Mucosa of rectum (tissue), 2 donors: ENCODE results near the gene PNLIPRP2.

Experiments used
- H3K27ac ChIP-seq, 2 donors: one replicate each; pipeline ENCODE4 v1.7.0; 2013; ENCODE audit warnings: inconsistent platforms in 2 of 2, low read depth in 2 of 2, low read length in 2 of 2
- H3K27me3 ChIP-seq, 2 donors: one replicate each; pipeline ENCODE4 v1.7.0; 2013; ENCODE audit warnings: low read length in 2 of 2; ENCODE audit not compliant: control insufficient read depth in 2 of 2, insufficient read depth in 2 of 2
- H3K36me3 ChIP-seq, 2 donors: one replicate each; pipeline ENCODE4 v1.7.0; 2013; ENCODE audit warnings: low read length in 2 of 2; ENCODE audit not compliant: control insufficient read depth in 2 of 2, insufficient read depth in 2 of 2
- H3K4me1 ChIP-seq, 2 donors: one replicate each; pipeline ENCODE4 v1.7.0; 2013; ENCODE audit warnings: low read length in 2 of 2, mild to moderate bottlenecking in 1 of 2; ENCODE audit not compliant: control insufficient read depth in 2 of 2, insufficient read depth in 2 of 2
- H3K4me3 ChIP-seq, 2 donors: one replicate each; pipeline ENCODE4 v1.7.0; 2013; ENCODE audit warnings: low read length in 2 of 2
- H3K9ac ChIP-seq, 2 donors: one replicate each; pipeline ENCODE4 v1.7.0; 2013; ENCODE audit warnings: low read length in 2 of 2, low read depth in 1 of 2, mild to moderate bottlenecking in 1 of 2
- H3K9me3 ChIP-seq, 2 donors: one replicate each; pipeline ENCODE4 v1.7.0; 2013; ENCODE audit warnings: low read length in 2 of 2; ENCODE audit not compliant: control insufficient read depth in 2 of 2
- donor health status: healthy.
- donor health status: Normal muscosa, but diverticular disease.

The PNLIPRP2 gene

DNA sequence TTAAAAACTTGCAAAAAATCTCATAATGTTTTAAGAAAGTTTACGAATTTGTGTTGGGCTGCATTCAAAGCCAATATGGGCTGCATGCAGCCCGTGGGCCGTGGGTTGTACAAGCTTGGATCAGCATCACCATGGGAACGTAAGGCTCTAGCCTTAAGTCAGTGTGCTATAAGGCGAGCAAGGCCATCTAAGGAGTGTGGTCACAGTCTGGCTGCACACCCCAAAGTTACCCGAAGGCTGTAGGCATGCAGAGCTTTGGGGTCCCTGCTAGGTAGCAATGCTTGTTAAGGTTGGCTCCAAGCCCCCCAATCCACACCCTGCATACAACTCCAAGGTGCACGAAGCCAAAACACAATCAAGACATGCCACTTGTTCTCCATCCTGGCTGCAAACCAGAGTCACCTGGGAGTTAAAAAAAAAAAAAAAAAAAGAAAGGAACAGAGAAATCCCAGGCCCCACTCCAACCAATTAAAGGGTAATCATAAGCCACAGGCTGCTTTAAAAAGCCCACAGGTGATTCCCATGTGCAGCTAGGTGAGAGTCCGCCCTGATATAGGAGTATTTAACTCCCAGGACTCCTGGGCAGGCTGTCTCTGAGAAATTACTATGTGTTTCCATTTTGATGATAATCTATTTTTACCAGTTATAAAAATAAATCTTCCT is 8.5 kb upstream of the PNLIPRP2 start:
- Histone ChIP-seq H3K27me3 (no peaks in the 10 kb centered on the region), H3K36me3 (no peaks in the 10 kb centered on the region), H3K4me3 (no peak overlapping the region), H3K4me1 (peaks cover 0 to 4% of the 10 kb centered on the region in 2 donors), H3K9me3 (no peaks in the 10 kb centered on the region), H3K27ac (no peak overlapping the region), H3K9ac (no peak overlapping the region)

GRCh38 chr10:116613471-116613870 is 7.3 kb upstream of the PNLIPRP2 start:
- H3K27ac ChIP-seq: no peak overlapping the region
- H3K4me1 ChIP-seq: peaks cover 0 to under 1% of the 10 kb centered on the region in 2 donors
- no peaks in the 10 kb centered on the region for H3K27me3 ChIP-seq
- no peaks in the 10 kb centered on the region for H3K9me3 ChIP-seq
- no peak overlapping the region for H3K4me3 ChIP-seq
- H3K36me3 ChIP-seq: no peaks in the 10 kb centered on the region
- no peak overlapping the region for H3K9ac ChIP-seq

DNA sequence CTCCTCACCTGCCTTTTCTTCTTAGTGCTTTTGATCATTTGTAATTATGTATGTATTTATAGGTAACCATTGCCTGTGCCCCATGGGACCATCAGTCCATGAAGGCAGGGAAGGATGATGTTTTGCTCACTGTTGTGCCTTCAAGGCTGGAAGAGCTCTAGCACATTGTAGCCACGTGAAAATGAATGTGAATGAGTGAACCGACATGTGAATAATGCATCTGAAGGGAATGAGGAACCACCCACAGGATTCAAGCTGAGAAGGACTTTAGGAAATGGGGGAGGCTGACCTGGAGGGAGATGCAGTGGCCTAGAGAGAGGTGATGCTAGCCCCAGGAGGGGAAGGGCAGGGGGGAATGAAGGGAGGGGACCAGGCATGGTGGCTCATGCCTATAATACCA is 6.0 kb upstream of the PNLIPRP2 start:
- H3K27me3 ChIP-seq: no peaks in the 10 kb centered on the region
- no peaks in the 10 kb centered on the region for H3K9me3 ChIP-seq
- H3K4me1 ChIP-seq: no peaks in the 10 kb centered on the region
- H3K9ac ChIP-seq: no peak overlapping the region
- H3K36me3 ChIP-seq: no peaks in the 10 kb centered on the region
- H3K27ac ChIP-seq: no peak overlapping the region
- no peak overlapping the region for H3K4me3 ChIP-seq

GRCh38 chr10:116615199-116615776 is 5.5 kb upstream of the PNLIPRP2 start:
- no peak overlapping the region for H3K4me3 ChIP-seq

GRCh38 chr10:116621476-116621875 is 723 bp downstream of the PNLIPRP2 start:
- Histone ChIP-seq H3K9ac (no peak overlapping the region), H3K27ac (no peak overlapping the region), H3K27me3 (no peaks in the 10 kb centered on the region), H3K4me1 (peaks cover 9 to 23% of the 10 kb centered on the region in 2 donors), H3K9me3 (no peaks in the 10 kb centered on the region), H3K4me3 (no peak overlapping the region), H3K36me3 (no peaks in the 10 kb centered on the region)

More at GRCh38 chr10:116615199-116615776, 5.5 kb upstream of the PNLIPRP2 start:
- no peak overlapping the region for H3K9ac ChIP-seq
- peaks cover 4% of the 10 kb centered on the region in 2 donors for H3K4me1 ChIP-seq
- no peaks in the 10 kb centered on the region for H3K36me3 ChIP-seq
- no peaks in the 10 kb centered on the region for H3K27me3 ChIP-seq
- no peak overlapping the region for H3K27ac ChIP-seq
- no peaks in the 10 kb centered on the region for H3K9me3 ChIP-seq

DNA sequence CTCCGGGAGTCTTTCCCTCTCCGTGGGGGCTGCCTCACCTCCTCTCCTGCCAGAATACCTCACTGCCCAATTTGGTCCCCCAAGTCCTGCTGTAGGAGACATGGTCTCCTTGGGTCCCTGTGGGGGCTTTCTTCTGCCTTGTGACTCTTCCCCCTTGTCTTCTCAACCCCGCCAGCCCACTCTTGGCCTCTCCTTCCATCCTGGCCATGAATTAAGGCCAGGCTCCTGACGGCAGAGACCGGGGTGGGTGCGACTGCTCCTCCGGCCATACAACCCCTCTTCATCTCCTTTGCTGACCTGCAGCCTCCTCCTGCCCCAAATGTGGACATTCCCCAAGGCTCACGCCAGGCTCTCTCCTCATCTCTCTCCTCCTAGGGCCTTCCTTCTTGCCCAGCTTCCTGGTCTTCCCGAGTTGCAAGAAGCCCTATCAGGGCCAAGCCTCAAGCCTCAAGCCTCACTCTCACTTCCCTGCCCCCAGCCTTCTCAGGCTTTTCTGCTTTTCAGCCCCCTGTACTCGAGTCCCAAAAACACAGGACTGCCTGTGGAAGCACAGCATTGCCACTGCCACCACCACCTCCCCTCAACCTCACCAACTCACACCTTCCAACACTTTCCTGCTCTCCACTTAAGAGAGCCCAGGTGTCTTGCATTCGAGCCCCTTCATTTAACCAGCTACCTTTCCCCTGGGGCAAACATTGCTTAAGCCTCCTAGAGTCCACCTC is 1.3 kb downstream of the PNLIPRP2 start:
- Histone ChIP-seq H3K9me3 (no peaks in the 10 kb centered on the region), H3K27ac (no peak overlapping the region), H3K27me3 (no peaks in the 10 kb centered on the region), H3K4me3 (no peak overlapping the region), H3K4me1 (peaks cover 9 to 23% of the 10 kb centered on the region in 2 donors), H3K9ac (no peak overlapping the region), H3K36me3 (no peaks in the 10 kb centered on the region)

- Histone ChIP-seq H3K9me3 (no peaks in the 10 kb centered on the region), H3K4me3 (no peak overlapping the region), H3K27me3 (no peaks in the 10 kb centered on the region), H3K4me1 (peaks cover 4 to 17% of the 10 kb centered on the region in 2 donors), H3K36me3 (no peaks in the 10 kb centered on the region), H3K27ac (no peak overlapping the region), H3K9ac (no peak overlapping the region)
Measured at GRCh38 chr10:116625845-116626244, 5.1 kb downstream of the PNLIPRP2 start.

DNA sequence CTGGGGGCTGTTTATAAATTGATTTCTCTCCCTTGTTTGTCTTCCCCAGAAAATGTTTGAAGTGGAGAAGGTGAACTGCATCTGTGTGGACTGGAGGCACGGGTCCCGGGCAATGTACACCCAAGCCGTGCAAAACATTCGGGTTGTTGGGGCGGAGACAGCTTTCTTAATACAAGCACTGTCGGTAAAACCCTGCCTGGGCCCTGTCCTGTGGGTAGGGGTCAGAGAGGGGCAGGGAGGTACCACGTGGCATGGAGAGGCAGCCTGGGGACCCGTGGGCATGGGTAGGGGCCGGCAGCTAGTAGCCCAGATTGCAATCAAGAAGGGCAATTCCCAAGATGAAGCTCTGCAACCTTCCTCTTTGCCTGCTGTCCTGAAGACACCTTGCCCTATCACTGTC is 6.1 kb downstream of the PNLIPRP2 start:
- Histone ChIP-seq H3K4me3 (no peak overlapping the region), H3K27ac (no peak overlapping the region), H3K9ac (no peak overlapping the region), H3K9me3 (no peaks in the 10 kb centered on the region), H3K4me1 (peaks cover 0 to 9% of the 10 kb centered on the region in 2 donors), H3K27me3 (no peaks in the 10 kb centered on the region), H3K36me3 (no peaks in the 10 kb centered on the region)

DNA sequence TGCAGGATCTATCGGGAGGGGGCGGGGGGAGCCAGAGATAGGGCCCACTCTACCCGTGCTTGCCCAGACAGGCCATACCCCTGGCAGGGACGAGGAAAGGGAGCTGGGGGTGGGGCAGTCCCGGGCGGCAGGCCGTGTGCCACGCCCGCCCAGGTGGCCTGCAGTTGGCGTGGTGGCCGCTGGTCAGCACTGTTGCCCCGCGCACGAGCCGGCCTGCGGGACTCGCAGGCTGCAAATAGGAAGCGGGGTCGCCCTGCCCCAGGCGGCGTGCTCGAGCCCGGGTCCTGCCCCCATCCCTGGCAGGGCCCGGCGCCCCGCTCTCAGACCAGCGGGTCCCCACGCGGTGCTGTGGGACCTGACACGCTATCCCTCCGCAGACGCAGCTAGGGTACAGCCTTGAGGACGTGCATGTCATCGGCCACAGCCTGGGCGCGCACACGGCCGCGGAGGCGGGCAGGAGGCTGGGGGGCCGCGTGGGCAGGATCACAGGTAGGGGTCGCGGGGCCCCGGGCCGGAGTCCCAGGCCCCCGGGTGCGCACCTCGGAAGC is 6.7 kb downstream of the PNLIPRP2 start:
- H3K9ac ChIP-seq: peak overlapping the region in 1 of 2 donors; percentile 60
- H3K4me3 ChIP-seq: peak overlapping the region; percentile 56 to 60
- H3K36me3 ChIP-seq: no peaks in the 10 kb centered on the region
- no peak overlapping the region for H3K27ac ChIP-seq
- H3K9me3 ChIP-seq: no peaks in the 10 kb centered on the region
- no peaks in the 10 kb centered on the region for H3K27me3 ChIP-seq
- H3K4me1 ChIP-seq: peaks cover 0 to 3% of the 10 kb centered on the region in 2 donors

DNA sequence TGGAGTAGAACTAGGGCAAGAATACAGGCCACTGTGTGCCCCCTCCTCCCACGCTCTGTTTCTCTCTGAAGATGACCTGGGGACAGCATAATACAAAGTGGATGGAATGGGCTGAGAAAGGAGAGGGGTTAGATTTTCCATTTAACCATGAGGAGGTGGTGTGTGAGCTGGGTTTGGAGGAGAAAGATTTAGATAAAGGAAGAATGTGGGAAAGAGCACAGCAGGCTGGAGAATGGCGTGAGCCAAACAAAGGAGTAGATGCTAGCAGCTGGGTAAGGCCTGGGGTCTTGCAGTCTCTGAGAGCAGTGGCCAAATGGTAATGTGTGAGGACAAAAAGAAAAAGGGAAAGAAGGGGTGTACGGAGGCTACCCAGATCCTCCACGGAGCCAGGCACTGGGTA is 8.6 kb downstream of the PNLIPRP2 start:
- no peak overlapping the region for H3K4me3 ChIP-seq

More for the DNA sequence above, 8.6 kb downstream of the PNLIPRP2 start:
- Histone ChIP-seq H3K27ac (no peak overlapping the region), H3K27me3 (no peaks in the 10 kb centered on the region), H3K4me1 (peaks cover 0 to 3% of the 10 kb centered on the region in 2 donors), H3K36me3 (no peaks in the 10 kb centered on the region), H3K9me3 (no peaks in the 10 kb centered on the region), H3K9ac (no peak overlapping the region)
